MCF 10A (cell line): ENCODE measurements around the gene TBX10. TPM values are rescaled to one million over a fixed set of nuclear protein-coding genes. Genes with fewer than 3 reads are reported as not detected.
"Not testable (repeated sequence)": the region's sequence is repeated elsewhere in the genome, so short reads cannot be mapped to it uniquely, and the experiment has no call there.

Experiments
- BruUV-seq: library from RNA; stranded (reverse); fragments of 400-500 nt; replicated peaks from 2 replicates; lab custom pipeline; 2021; lab: Mats Ljungman, UMichigan
- CTCF ChIA-PET: fragments of 300-600 bp; sonication (Branson Sonifier 250); formaldehyde crosslinking; extraction: SDS; loops from one replicate; lab custom pipeline; 2021; ENCODE audit warnings: antibody characterized with exemption, inconsistent platforms; lab: Yijun Ruan, JAX
- POLR2A ChIA-PET: fragments of 300-600, 350-650 bp; sonication (Branson Sonifier 250); formaldehyde crosslinking; extraction: SDS; loops from one replicate; lab custom pipeline; 2020; ENCODE audit warnings: antibody characterized with exemption, inconsistent platforms; lab: Yijun Ruan, JAX
- DNase-seq: peaks from one replicate; pipeline ENCODE4 v3.0.0-alpha.2; 2018; ENCODE audit not compliant: unreplicated experiment
- H3K27ac Mint-ChIP-seq: one replicate; pipeline ENCODE4 v1.8.0; 2022; ENCODE audit warnings: mild to moderate bottlenecking, low read depth, mixed read lengths; ENCODE audit not compliant: unreplicated experiment
- H3K27me3 Mint-ChIP-seq: one replicate; pipeline ENCODE4 v1.8.0; 2022; ENCODE audit warnings: mixed read lengths; ENCODE audit not compliant: insufficient read depth, unreplicated experiment
- H3K36me3 Mint-ChIP-seq: one replicate; pipeline ENCODE4 v1.8.0; 2022; ENCODE audit warnings: mild to moderate bottlenecking, moderate library complexity, mixed read lengths; ENCODE audit not compliant: insufficient read depth, unreplicated experiment
- H3K4me1 Mint-ChIP-seq: one replicate; pipeline ENCODE4 v1.8.0; 2022; ENCODE audit warnings: mixed read lengths; ENCODE audit not compliant: insufficient read depth, unreplicated experiment
- H3K4me3 Mint-ChIP-seq: one replicate; pipeline ENCODE4 v1.8.0; 2022; ENCODE audit warnings: mild to moderate bottlenecking, moderate library complexity, mixed read lengths; ENCODE audit not compliant: unreplicated experiment
- H3K9me3 Mint-ChIP-seq: one replicate; pipeline ENCODE4 v1.8.0; 2022; ENCODE audit warnings: mixed read lengths; ENCODE audit not compliant: unreplicated experiment
- CTCF ChIP-seq: fragments of 200-600 bp; IDR thresholded peaks from one replicate; pipeline ENCODE4 v1.8.0; 2022; ENCODE audit warnings: antibody characterized with exemption, mild to moderate bottlenecking; ENCODE audit not compliant: unreplicated experiment
- intact Hi-C: fragments of 100-400 bp; cut with micrococcal nuclease; formaldehyde crosslinking; loops from 2 replicates; pipeline ENCODE4 v1.14.1; 2022
- total RNA-seq: library from RNA; stranded (reverse); gene quantifications from 2 replicates; pipeline ENCODE4 v1.2.3, GENCODE V29; 2022

Gene TBX10
- total RNA-seq, 1 experiment from 2014 or later = not detected

- no peak for DNase-seq
- ChIA-PET CTCF (no interaction called here), POLR2A (interaction anchor here (0.6 to 5.0 kb wide), 3 partner anchors 10 to 17 kb away, joined by 3 to 25 read pairs (median 5); partner anchors contain the start of gene GSTP1)
- Mint-ChIP-seq H3K27ac (no peak overlapping the region), H3K36me3 (no peaks in the 10 kb centered on the region), H3K4me3 (no peak overlapping the region), H3K9me3 (no peaks in the 10 kb centered on the region), H3K27me3 (peaks cover 16% of the 10 kb centered on the region), H3K4me1 (no peaks in the 10 kb centered on the region)
- no TSS peak for BruUV-seq
- no peak for TF ChIP-seq CTCF
- intact Hi-C loops = no loop called here
Observed at GRCh38 chr11:67600324-67601029, 39.1 kb downstream of the TBX10 start.

GRCh38 chr11:67599149-67599548 is 40.4 kb downstream of the TBX10 start:
- POLR2A ChIA-PET = interaction anchor here (5.0 kb wide), 1 partner anchor 16 kb away, joined by 25 read pairs; the partner anchor contains the start of gene GSTP1
- Mint-ChIP-seq H3K4me3 (no peak overlapping the region), H3K36me3 (no peaks in the 10 kb centered on the region), H3K27ac (no peak overlapping the region), H3K27me3 (peaks cover 16% of the 10 kb centered on the region), H3K4me1 (no peaks in the 10 kb centered on the region), H3K9me3 (no peaks in the 10 kb centered on the region)
- CTCF ChIA-PET = interaction anchor here (0.6 to 0.7 kb wide), 2 partner anchors 35 to 54 kb away, joined by 3 to 4 read pairs; no protein-coding TSS in a partner anchor
- no peak for TF ChIP-seq CTCF
- intact Hi-C loops = no loop called here
- no TSS peak for BruUV-seq
- DNase-seq = no peak

- CTCF ChIA-PET = interaction anchor here (0.6 kb wide), 1 partner anchor 13 kb away, joined by 3 read pairs; no protein-coding TSS in a partner anchor
- peaks cover 16% of the 10 kb centered on the region for H3K27me3 Mint-ChIP-seq
Observed at GRCh38 chr11:67597963-67598362, 41.6 kb downstream of the TBX10 start.

GRCh38 chr11:67597458-67597857 is 42.1 kb downstream of the TBX10 start:
- H3K4me1 Mint-ChIP-seq, H3K36me3 Mint-ChIP-seq, H3K9me3 Mint-ChIP-seq, DNase-seq, CTCF ChIA-PET, H3K27ac Mint-ChIP-seq, intact Hi-C loops, H3K4me3 Mint-ChIP-seq, BruUV-seq: not testable (repeated sequence)
- H3K27me3 Mint-ChIP-seq = peaks cover 16% of the 10 kb centered on the region
- POLR2A ChIA-PET = interaction anchor here (6.5 kb wide), 1 partner anchor 14 kb away, joined by 70 read pairs; the partner anchor contains the start of gene GSTP1

More at GRCh38 chr11:67597963-67598362, 41.6 kb downstream of the TBX10 start:
- H3K27ac Mint-ChIP-seq, H3K4me3 Mint-ChIP-seq, H3K9me3 Mint-ChIP-seq, BruUV-seq, DNase-seq, H3K4me1 Mint-ChIP-seq, H3K36me3 Mint-ChIP-seq, intact Hi-C loops, POLR2A ChIA-PET: not testable (repeated sequence)

- ChIA-PET POLR2A (interaction anchor here (6.5 kb wide), 1 partner anchor 13 kb away, joined by 70 read pairs; the partner anchor contains the start of gene GSTP1), CTCF (interaction anchor here (0.6 to 1.7 kb wide), 2 partner anchors 63 to 287 kb away, joined by 4 to 5 read pairs; no protein-coding TSS in a partner anchor)
- TF ChIP-seq CTCF = no peak
- Mint-ChIP-seq H3K27me3 (peaks cover 16% of the 10 kb centered on the region), H3K9me3 (no peaks in the 10 kb centered on the region), H3K27ac (no peak overlapping the region), H3K4me3 (no peak overlapping the region), H3K4me1 (peaks cover 6% of the 10 kb centered on the region), H3K36me3 (no peaks in the 10 kb centered on the region)
- no peak for DNase-seq
- no TSS peak for BruUV-seq
- intact Hi-C loops = no loop called here
Observed at GRCh38 chr11:67596753-67597300, 42.7 kb downstream of the TBX10 start.
